VCaP (cell line): ENCODE data around the gene ELN.
A peak's percentile ranks its signal among the peaks of the same experiment; 100 is the strongest.

Experiments used
- H3K27ac ChIP-seq: fragments of 450-650 bp; 2 replicates; pipeline ENCODE4 v1.5.1; 2017
- CTCF ChIP-seq: fragments of 450-650 bp; conservative IDR thresholded peaks from 2 replicates; pipeline ENCODE4 v1.5.1; 2017; ENCODE audit warnings: mild to moderate bottlenecking, moderate library complexity

Gene ELN

GRCh38 chr7:74093671-74094223 lies 65.8 kb downstream of the ELN start:
- no peak for TF ChIP-seq CTCF
- no peak overlapping the region for H3K27ac ChIP-seq

GRCh38 chr7:74094224-74095101 lies 66.5 kb downstream of the ELN start:
- TF ChIP-seq CTCF: no peak
- H3K27ac ChIP-seq: no peak overlapping the region

GRCh38 chr7:74095135-74095534 lies 67.2 kb downstream of the ELN start:
- no peak overlapping the region for H3K27ac ChIP-seq
- TF ChIP-seq CTCF: no peak

GRCh38 chr7:74097937-74098614 lies 70.1 kb downstream of the ELN start:
- TF ChIP-seq CTCF: no peak
- H3K27ac ChIP-seq: no peak overlapping the region

- TF ChIP-seq CTCF: no peak
- no peak overlapping the region for H3K27ac ChIP-seq
These were observed 71.1 kb downstream of the ELN start for GRCh38 chr7:74099031-74099430.

GRCh38 chr7:74101061-74101681 lies 73.2 kb downstream of the ELN start:
- no peak for TF ChIP-seq CTCF
- no peak overlapping the region for H3K27ac ChIP-seq

GRCh38 chr7:74103219-74103772 lies 75.3 kb downstream of the ELN start:
- TF ChIP-seq CTCF: no peak

More at GRCh38 chr7:74103219-74103772, 75.3 kb downstream of the ELN start:
- peak overlapping the region; percentile 11; the same call in 1 of the 2 replicates for H3K27ac ChIP-seq
